Measurements from ENCODE around the gene LGALS3BP.

- TF ChIP-seq CTCF (IDR thresholded peaks at IDR 0.05) (no peak), POLR2A (IDR thresholded peaks at IDR 0.05) (no peak), POLR2AphosphoS5 (IDR thresholded peaks at IDR 0.05) (no peak), EP300 (IDR thresholded peaks at IDR 0.05) (no peak)
These were observed 8.4 kb upstream of the LGALS3BP start for GRCh38 chr17:78988152-78988551.
